Breast epithelium (tissue), 4 donors: ENCODE data around the gene PEX5L. TPM values are rescaled to one million over a fixed set of nuclear protein-coding genes. Genes with fewer than 3 reads are reported as not detected.

Experiments
- DNase-seq, 2 donors: peaks; one replicate each; pipeline ENCODE4 v3.0.0-alpha.2; 2019; ENCODE audit warnings: low spot score in 2 of 2
- H3K27ac ChIP-seq, 2 donors: fragments of 200-600 bp; sonication (generic) in 1 of 2; one replicate each; pipeline ENCODE4 v1.5.1; 2016 to 2019; ENCODE audit warnings: mild to moderate bottlenecking in 1 of 2
- H3K27me3 ChIP-seq, 2 donors: fragments of 200-600 bp; sonication (generic) in 1 of 2; one replicate each; pipeline versions ENCODE4 v1.5.1 to v1.6.0; 2017 to 2019; ENCODE audit warnings: control low read depth in 1 of 2, mild to moderate bottlenecking in 1 of 2
- H3K36me3 ChIP-seq: fragments of 200-600 bp; one replicate; pipeline ENCODE4 v1.5.1; 2019
- H3K4me1 ChIP-seq, 2 donors: fragments of 200-600 bp; sonication (generic); one replicate each; pipeline ENCODE4 v1.5.1; 2016 to 2019; ENCODE audit warnings: control low read depth in 1 of 2
- H3K4me3 ChIP-seq, 3 donors: fragments of 200-600 bp; sonication (generic); 1 replicate in 2 of 3; 2 replicates in 1 of 3; pipeline ENCODE4 v1.5.1; 2016 to 2019; ENCODE audit warnings: mild to moderate bottlenecking in 3 of 3, moderate library complexity in 2 of 3
- H3K9me3 ChIP-seq, 2 donors: fragments of 200-600 bp; sonication (generic) in 1 of 2; one replicate each; pipeline ENCODE4 v1.5.1; 2016 to 2019; ENCODE audit warnings: control low read depth in 1 of 2
- CTCF ChIP-seq, 3 donors: fragments of 450-650 bp; IDR thresholded peaks; one replicate each; pipeline ENCODE4 v1.5.1; 2016 to 2017; ENCODE audit warnings: antibody characterized with exemption in 3 of 3, mild to moderate bottlenecking in 3 of 3, moderate library complexity in 3 of 3
- POLR2A ChIP-seq: fragments of 450-650 bp; IDR thresholded peaks from one replicate; pipeline ENCODE4 v1.6.1; 2016; ENCODE audit warnings: antibody characterized with exemption, mild to moderate bottlenecking, moderate library complexity
- POLR2AphosphoS5 ChIP-seq, 3 donors: sonication (generic); formaldehyde crosslinking; IDR thresholded peaks; one replicate each; pipeline ENCODE4 v1.6.1; 2017; ENCODE audit warnings: antibody characterized with exemption in 3 of 3
- intact Hi-C: fragments of 100-400 bp; cut with DNase I; formaldehyde crosslinking; loops from one replicate; pipeline ENCODE4 v1.15.1; 2023; ENCODE audit warnings: low total_unique reads
- total RNA-seq, 3 donors: library from RNA; depleted of rRNA; stranded (reverse); fragments of >200 nt; gene quantifications; one replicate each; pipeline ENCODE4 v1.1.0, GENCODE V29; 2016

The PEX5L gene
- total RNA-seq, 3 donors from 2014 or later: 0.48 to 3.3 (median 1.6) TPM

- Histone ChIP-seq H3K9me3 (no peaks in the 10 kb centered on the region), H3K27me3 (no peaks in the 10 kb centered on the region), H3K4me3 (no peak overlapping the region), H3K36me3 (no peaks in the 10 kb centered on the region), H3K4me1 (no peaks in the 10 kb centered on the region), H3K27ac (no peak overlapping the region)
- intact Hi-C loops: no loop called here
- no peak for DNase-seq
- TF ChIP-seq POLR2AphosphoS5 (IDR thresholded peaks at IDR 0.05) (no peak), POLR2A (no peak), CTCF (IDR thresholded peaks at IDR 0.05) (no peak)
Measured at GRCh38 chr3:179933914-179934313, 102.8 kb downstream of the PEX5L start.

- H3K36me3 ChIP-seq: no peaks in the 10 kb centered on the region
- H3K9me3 ChIP-seq: no peaks in the 10 kb centered on the region
- H3K27me3 ChIP-seq: no peaks in the 10 kb centered on the region
- H3K4me1 ChIP-seq: no peaks in the 10 kb centered on the region
- intact Hi-C loops: no loop called here
- no peak overlapping the region for H3K4me3 ChIP-seq
- DNase-seq: no peak
- TF ChIP-seq POLR2AphosphoS5 (IDR thresholded peaks at IDR 0.05) (no peak), CTCF (IDR thresholded peaks at IDR 0.05) (no peak), POLR2A (no peak)
- H3K27ac ChIP-seq: no peak overlapping the region
Measured at GRCh38 chr3:179933080-179933479, 103.7 kb downstream of the PEX5L start.

DNA sequence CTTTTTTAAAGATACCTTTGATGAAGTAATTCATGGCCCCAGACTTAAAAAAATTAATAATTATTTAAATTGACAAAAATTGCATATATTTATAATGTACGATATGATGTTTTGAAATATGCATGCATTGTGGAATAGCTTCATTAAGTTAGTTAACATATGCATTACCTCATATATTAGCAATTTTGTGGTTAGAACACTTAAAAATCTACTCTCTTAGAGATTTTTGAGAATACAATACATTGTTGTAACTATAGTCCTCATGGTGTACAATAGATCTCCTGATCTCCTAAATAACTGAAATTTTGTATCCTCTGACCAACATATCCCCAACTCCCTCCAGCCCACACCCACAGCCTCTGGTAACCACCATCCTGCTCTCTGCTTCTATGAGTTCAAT, 104.1 kb downstream of the PEX5L start:
- DNase-seq: no peak
- no peak for TF ChIP-seq POLR2A
- Histone ChIP-seq H3K36me3 (no peaks in the 10 kb centered on the region), H3K9me3 (no peaks in the 10 kb centered on the region), H3K4me3 (no peak overlapping the region), H3K27ac (no peak overlapping the region), H3K27me3 (no peaks in the 10 kb centered on the region), H3K4me1 (no peaks in the 10 kb centered on the region)
- intact Hi-C loops: no loop called here

DNA sequence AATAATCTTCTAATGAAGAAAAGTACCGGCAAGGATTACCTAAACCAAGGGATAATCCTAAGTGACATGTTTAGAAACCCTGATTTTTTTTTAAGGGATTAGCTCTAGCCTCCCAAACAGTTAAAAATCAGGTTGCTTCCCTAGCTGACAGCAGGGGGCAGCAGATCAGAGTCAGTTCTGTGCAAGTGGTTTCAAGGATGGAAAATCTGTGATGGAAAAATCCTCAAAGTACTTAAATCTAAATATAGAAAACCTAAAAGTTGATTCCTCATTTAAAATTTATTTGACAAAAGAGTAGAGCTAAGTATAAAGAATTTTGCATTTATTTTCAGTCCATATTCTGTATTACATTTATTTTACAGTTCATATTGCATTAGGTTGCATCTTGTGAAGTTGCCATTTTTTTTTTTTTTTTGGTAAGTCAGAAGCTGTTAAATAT, 107.6 kb downstream of the PEX5L start:
- Histone ChIP-seq H3K4me3 (no peak overlapping the region), H3K4me1 (no peaks in the 10 kb centered on the region), H3K9me3 (no peaks in the 10 kb centered on the region), H3K27ac (no peak overlapping the region), H3K36me3 (no peaks in the 10 kb centered on the region), H3K27me3 (no peaks in the 10 kb centered on the region)
- no peak for TF ChIP-seq POLR2AphosphoS5 (IDR thresholded peaks at IDR 0.05)
- TF ChIP-seq CTCF (IDR thresholded peaks at IDR 0.05): peak; percentile 24 to 49 (median 37)
- no peak for TF ChIP-seq POLR2A
- intact Hi-C loops: no loop called here
- no peak for DNase-seq

DNA sequence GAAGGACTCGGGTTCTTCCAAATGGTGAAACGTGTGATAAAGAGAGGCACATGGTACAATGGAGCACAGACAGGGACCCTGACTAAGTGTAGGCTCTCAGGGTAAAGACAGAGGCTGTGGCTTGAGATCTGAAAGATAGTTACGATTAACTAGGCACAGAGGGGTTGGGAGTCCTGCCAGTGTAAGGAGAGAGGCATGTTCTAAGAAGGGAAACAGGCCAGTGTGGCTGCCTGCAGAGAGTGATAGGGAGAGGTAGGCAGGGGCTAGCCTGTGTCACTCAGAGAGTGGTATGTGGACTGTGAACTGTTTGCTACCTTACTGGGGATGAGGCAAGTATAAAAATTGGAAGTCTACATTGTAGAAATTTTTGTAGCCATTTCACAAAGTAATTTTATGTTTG, 109.5 kb downstream of the PEX5L start:
- Histone ChIP-seq H3K36me3 (no peaks in the 10 kb centered on the region), H3K4me3 (no peak overlapping the region), H3K9me3 (no peaks in the 10 kb centered on the region), H3K27me3 (no peaks in the 10 kb centered on the region), H3K27ac (no peak overlapping the region), H3K4me1 (no peaks in the 10 kb centered on the region)
- intact Hi-C loops: no loop called here
- TF ChIP-seq CTCF (IDR thresholded peaks at IDR 0.05) (no peak), POLR2A (no peak), POLR2AphosphoS5 (IDR thresholded peaks at IDR 0.05) (no peak)
- DNase-seq: no peak

DNA sequence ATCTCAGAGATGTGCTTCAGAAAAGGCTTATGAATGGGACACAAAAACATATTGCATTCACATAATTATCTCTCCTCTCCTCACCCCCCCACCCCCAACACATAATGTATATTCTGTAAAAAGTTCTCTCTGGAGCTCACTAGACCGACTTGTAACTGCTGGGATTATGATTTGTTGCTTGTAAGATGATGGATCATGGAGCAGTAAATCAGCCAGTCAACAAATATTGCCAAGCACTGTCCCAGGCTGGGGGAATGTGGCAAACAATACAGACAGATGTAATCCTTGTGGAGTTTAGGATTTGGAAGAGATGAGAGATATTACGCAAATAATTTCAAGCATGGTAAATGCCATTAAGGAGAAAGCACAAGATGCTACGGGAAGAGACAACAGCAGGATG, 114.8 kb downstream of the PEX5L start:
- Histone ChIP-seq H3K9me3 (no peaks in the 10 kb centered on the region), H3K4me1 (no peaks in the 10 kb centered on the region), H3K4me3 (no peak overlapping the region), H3K36me3 (no peaks in the 10 kb centered on the region), H3K27me3 (no peaks in the 10 kb centered on the region), H3K27ac (no peak overlapping the region)
- TF ChIP-seq POLR2A (no peak), CTCF (IDR thresholded peaks at IDR 0.05) (no peak), POLR2AphosphoS5 (IDR thresholded peaks at IDR 0.05) (no peak)
- DNase-seq: no peak
- intact Hi-C loops: no loop called here
